T-helper 2 cell treated with Interferon-gamma antibody and Interleukin-4, amounts not matched to agents 100 ng/mL and 5 ng/mL, for 36 hours (primary cell): Measurements from ENCODE around the gene SPATA31E1. TPM values are rescaled to one million over a fixed set of nuclear protein-coding genes. Genes with fewer than 3 reads are reported as not detected.
"Not testable (repeated sequence)": the region's sequence is repeated elsewhere in the genome, so short reads cannot be mapped to it uniquely, and the experiment has no call there.

Source experiments
- intact Hi-C: fragments of 100-400 bp; cut with micrococcal nuclease; formaldehyde crosslinking; loops from one replicate; pipeline ENCODE4 v1.15.1; 2023
- total RNA-seq: library from RNA; stranded (reverse); gene quantifications from 2 replicates; pipeline ENCODE4 v1.2.3, GENCODE V29; 2022

SPATA31E1 gene
- total RNA-seq, 1 donor from 2014 or later: not detected

- intact Hi-C loops: not testable (repeated sequence)
Observed at GRCh38 chr9:87921561-87921960, 38.9 kb downstream of the SPATA31E1 start.

- intact Hi-C loops: not testable (repeated sequence)
Observed at GRCh38 chr9:87923012-87923411, 40.3 kb downstream of the SPATA31E1 start.

GRCh38 chr9:87924851-87925250 lies 42.2 kb downstream of the SPATA31E1 start:
- intact Hi-C loops: not testable (repeated sequence)

GRCh38 chr9:87929152-87929551 lies 46.5 kb downstream of the SPATA31E1 start:
- intact Hi-C loops: not testable (repeated sequence)

- intact Hi-C loops: not testable (repeated sequence)
Observed at GRCh38 chr9:87934444-87934843, 51.8 kb downstream of the SPATA31E1 start.

- intact Hi-C loops: not testable (repeated sequence)
Observed at GRCh38 chr9:87937352-87937751, 54.7 kb downstream of the SPATA31E1 start.

- intact Hi-C loops: not testable (repeated sequence)
Observed at GRCh38 chr9:87937918-87938317, 55.2 kb downstream of the SPATA31E1 start.

- intact Hi-C loops: not testable (repeated sequence)
Observed at GRCh38 chr9:87938336-87938735, 55.7 kb downstream of the SPATA31E1 start.

Other genes with a start within 250 kb of the SPATA31E1 start
- 5.9 and 6.2 TPM in 2 replicates for gene CTSL, start 156.8 kb upstream of the SPATA31E1 start, total RNA-seq
- not detected in 2 replicates for gene SPATA31C1, start 35.1 kb downstream of the SPATA31E1 start, total RNA-seq
- 1.0 and 1.3 TPM in 2 replicates for gene CDK20, start 91.7 kb downstream of the SPATA31E1 start, total RNA-seq